ENCODE measurements around the gene TCAP.

DNA sequence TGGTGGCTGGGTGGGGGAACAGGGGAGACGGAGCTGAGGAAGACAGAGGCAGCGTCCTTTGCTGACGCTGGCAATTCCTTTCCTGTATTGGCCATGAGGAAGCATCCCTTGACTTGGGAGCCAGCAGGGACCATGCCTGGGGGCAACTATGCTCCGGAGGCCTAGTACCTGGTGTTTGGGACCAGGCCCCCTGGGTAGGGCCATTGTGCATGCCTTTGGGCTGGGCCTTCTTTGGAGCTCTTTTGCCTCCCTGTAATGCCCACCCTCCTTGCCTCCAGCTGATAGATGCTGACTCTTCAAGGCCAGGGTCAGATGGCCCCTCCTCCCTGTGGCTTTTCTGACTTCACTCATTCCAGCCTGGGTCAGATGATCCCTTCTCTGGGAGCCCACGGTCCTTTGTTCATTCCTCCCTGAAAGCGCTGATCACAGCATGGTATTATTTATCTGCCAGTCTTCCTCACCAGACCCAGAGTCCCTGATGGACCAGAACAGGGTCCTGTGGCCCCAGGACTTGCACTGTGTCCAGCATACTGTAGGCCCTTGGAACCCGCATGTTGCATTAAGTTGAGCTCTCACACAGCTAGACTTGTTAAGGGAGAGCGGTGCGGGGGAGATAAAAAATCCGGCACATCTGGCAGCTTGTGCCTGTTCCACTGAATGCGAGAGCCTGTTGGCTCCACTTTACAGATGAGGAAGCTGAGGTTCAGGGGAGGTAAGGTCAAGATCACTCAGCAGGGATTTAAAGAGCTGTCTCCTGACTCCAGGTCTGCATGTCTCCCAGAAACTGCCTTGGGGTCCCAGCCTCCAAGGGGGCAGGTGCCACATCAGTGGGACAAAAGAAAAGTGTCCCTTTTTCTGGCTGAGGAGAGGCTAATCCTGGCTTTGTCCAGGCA lies 25.3 kb upstream of the TCAP start:
- TF ChIP-seq, protein P1, sequence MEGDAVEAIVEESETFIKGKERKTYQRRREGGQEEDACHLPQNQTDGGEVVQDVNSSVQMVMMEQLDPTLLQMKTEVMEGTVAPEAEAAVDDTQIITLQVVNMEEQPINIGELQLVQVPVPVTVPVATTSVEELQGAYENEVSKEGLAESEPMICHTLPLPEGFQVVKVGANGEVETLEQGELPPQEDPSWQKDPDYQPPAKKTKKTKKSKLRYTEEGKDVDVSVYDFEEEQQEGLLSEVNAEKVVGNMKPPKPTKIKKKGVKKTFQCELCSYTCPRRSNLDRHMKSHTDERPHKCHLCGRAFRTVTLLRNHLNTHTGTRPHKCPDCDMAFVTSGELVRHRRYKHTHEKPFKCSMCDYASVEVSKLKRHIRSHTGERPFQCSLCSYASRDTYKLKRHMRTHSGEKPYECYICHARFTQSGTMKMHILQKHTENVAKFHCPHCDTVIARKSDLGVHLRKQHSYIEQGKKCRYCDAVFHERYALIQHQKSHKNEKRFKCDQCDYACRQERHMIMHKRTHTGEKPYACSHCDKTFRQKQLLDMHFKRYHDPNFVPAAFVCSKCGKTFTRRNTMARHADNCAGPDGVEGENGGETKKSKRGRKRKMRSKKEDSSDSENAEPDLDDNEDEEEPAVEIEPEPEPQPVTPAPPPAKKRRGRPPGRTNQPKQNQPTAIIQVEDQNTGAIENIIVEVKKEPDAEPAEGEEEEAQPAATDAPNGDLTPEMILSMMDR (conservative IDR thresholded peaks at IDR 0.05; ENCODE audit: low read length), result no peak
- TF ChIP-seq EZH2phosphoT487 (IDR thresholded peaks at IDR 0.05; ENCODE audit: borderline replicate concordance), result no peak

Data from Loucy (cell line).